Hindlimb muscle (tissue), 1 donor: ENCODE data around the gene STRN. TPM values are rescaled to one million over a fixed set of nuclear protein-coding genes. Genes with fewer than 3 reads are reported as not detected.

ENCODE experiments used
- polyA plus RNA-seq: library from polyadenylated mRNA; unstranded; fragments of 120-200 nt; gene quantifications from one replicate; pipeline ENCODE4 v1.2.1, GENCODE V29; 2013; ENCODE audit not compliant: insufficient read length

The STRN gene
- polyA plus RNA-seq, 1 donor: 17.4 TPM

Other genes with a start within 250 kb of the STRN start
- 14.3 TPM for gene HEATR5B, start 117.8 kb upstream of the STRN start, polyA plus RNA-seq
- gene GPATCH11, start 118.0 kb upstream of the STRN start, polyA plus RNA-seq: 6.9 TPM
- gene EIF2AK2, start 190.4 kb upstream of the STRN start, polyA plus RNA-seq: 21.2 TPM
- not detected for gene SULT6B1, start 222.1 kb upstream of the STRN start, polyA plus RNA-seq
- 34.3 TPM for gene CEBPZOS, start 230.0 kb upstream of the STRN start, polyA plus RNA-seq